Neural cell (in vitro differentiated cells): ENCODE data around the gene TMUB1. TPM values are rescaled to one million over a fixed set of nuclear protein-coding genes. Genes with fewer than 3 reads are reported as not detected.

Experiments used
- H2AFZ ChIP-seq: fragments of 200-600, 300-800 bp; sonication (generic), shearing (Covaris generic); 2 replicates; pipeline ENCODE4 v1.6.0; 2014; ENCODE audit warnings: low read depth, mild to moderate bottlenecking, antibody characterized with exemption, low read length, moderate library complexity
- H3F3A ChIP-seq: fragments of 200-600 bp; shearing (Covaris generic); 2 replicates; pipeline ENCODE4 v1.6.1; 2016; ENCODE audit warnings: mild to moderate bottlenecking, moderate library complexity, mixed read lengths, antibody characterized with exemption, low read length; ENCODE audit not compliant: insufficient read depth, poor library complexity, severe bottlenecking
- H3K27ac ChIP-seq: fragments of 200-600, 300-800 bp; sonication (generic), shearing (Covaris generic); 2 replicates; pipeline ENCODE4 v1.5.1; 2014; ENCODE audit warnings: mild to moderate bottlenecking, low read length, moderate library complexity
- H3K27me3 ChIP-seq: fragments of 300-800, 200-600 bp; sonication (generic), shearing (Covaris generic); 2 replicates; pipeline ENCODE4 v1.6.0; 2014; ENCODE audit warnings: mild to moderate bottlenecking, low read depth, low read length, moderate library complexity; ENCODE audit not compliant: insufficient read depth
- H3K36me3 ChIP-seq: fragments of 300-800, 200-600 bp; sonication (generic), shearing (Covaris generic); 2 replicates; pipeline ENCODE4 v1.5.1; 2014; ENCODE audit warnings: mild to moderate bottlenecking, antibody characterized with exemption, low read length, moderate library complexity; ENCODE audit not compliant: insufficient read depth
- H3K4me2 ChIP-seq: fragments of 300-800, 200-600 bp; sonication (generic), shearing (Covaris generic); 2 replicates; pipeline ENCODE4 v1.6.0; 2014; ENCODE audit warnings: mild to moderate bottlenecking, low read length
- H3K4me3 ChIP-seq: fragments of 300-800, 200-600 bp; sonication (generic), shearing (Covaris generic); 2 replicates; pipeline ENCODE4 v1.5.1; 2014; ENCODE audit warnings: mild to moderate bottlenecking, low read length, moderate library complexity
- H3K79me2 ChIP-seq: fragments of 200-600 bp; shearing (Covaris generic); replicated peaks from 2 replicates; pipeline ENCODE4 v1.6.0; 2014; ENCODE audit warnings: mild to moderate bottlenecking, low read length, moderate library complexity; ENCODE audit not compliant: insufficient read depth
- H3K9ac ChIP-seq: fragments of 300-800, 200-600 bp; sonication (generic), shearing (Covaris generic); 2 replicates; pipeline ENCODE4 v1.6.1; 2016; ENCODE audit warnings: mild to moderate bottlenecking, low read length, mixed read lengths
- H3K9me2 ChIP-seq: fragments of 200-600 bp; shearing (Covaris generic); 2 replicates; pipeline ENCODE4 v1.6.1; 2016; ENCODE audit warnings: mild to moderate bottlenecking, low read length, mixed read lengths; ENCODE audit not compliant: insufficient read depth
- H3K9me3 ChIP-seq: fragments of 200-600, 300-800 bp; sonication (generic), shearing (Covaris generic); 2 replicates; pipeline ENCODE4 v1.6.1; 2016; ENCODE audit warnings: mild to moderate bottlenecking, mixed run types, low read length, moderate library complexity, mixed read lengths
- H4K20me1 ChIP-seq: fragments of 200-600 bp; shearing (Covaris generic); 2 replicates; pipeline ENCODE4 v1.6.1; 2016; ENCODE audit warnings: mild to moderate bottlenecking, mixed run types; ENCODE audit not compliant: insufficient read depth
- CTCF ChIP-seq: fragments of 450-650 bp; IDR thresholded peaks from 2 replicates; pipeline ENCODE4 v1.5.1; 2014; ENCODE audit warnings: antibody characterized with exemption, mild to moderate bottlenecking, moderate library complexity; ENCODE audit not compliant: poor library complexity, severe bottlenecking
- EP300 ChIP-seq: fragments of 450-650 bp; conservative IDR thresholded peaks from 2 replicates; pipeline ENCODE4 v1.6.1; 2014; ENCODE audit warnings: antibody characterized with exemption, mild to moderate bottlenecking, moderate library complexity; ENCODE audit not compliant: poor library complexity, severe bottlenecking
- EZH2 ChIP-seq: fragments of 200-600, 300-800 bp; shearing (Covaris generic), sonication (generic); IDR thresholded peaks from 2 replicates; pipeline ENCODE4 v1.6.1; 2014; ENCODE audit warnings: antibody characterized with exemption, low read length, borderline replicate concordance, mild to moderate bottlenecking; ENCODE audit not compliant: insufficient read depth, poor library complexity, severe bottlenecking
- MXI1 ChIP-seq: fragments of 450-650 bp; conservative IDR thresholded peaks from 2 replicates; pipeline ENCODE4 v1.6.1; 2014; ENCODE audit warnings: antibody characterized with exemption, mild to moderate bottlenecking; ENCODE audit not compliant: poor library complexity, severe bottlenecking
- POLR2AphosphoS5 ChIP-seq: IDR thresholded peaks from 2 replicates; pipeline ENCODE4 v1.6.1; 2012
- RAD21 ChIP-seq: fragments of 450-650 bp; conservative IDR thresholded peaks from 2 replicates; pipeline ENCODE4 v1.6.1; 2014; ENCODE audit warnings: antibody characterized with exemption, mild to moderate bottlenecking, moderate library complexity
- SMC3 ChIP-seq: fragments of 450-650 bp; conservative IDR thresholded peaks from 2 replicates; pipeline ENCODE4 v1.6.1; 2014; ENCODE audit warnings: antibody characterized with exemption, mild to moderate bottlenecking, moderate library complexity; ENCODE audit not compliant: poor library complexity
- TAF1 ChIP-seq: IDR thresholded peaks from 2 replicates; pipeline ENCODE4 v1.6.1; 2012; ENCODE audit warnings: low read depth
- polyA plus RNA-seq: library from polyadenylated mRNA; depleted of rRNA; stranded (reverse); fragments of >200 nt; gene quantifications from 2 replicates; pipeline ENCODE4 v1.2.3, GENCODE V29; 2014
- TF ChIP-seq, protein P1 (sequence below): IDR thresholded peaks from 2 replicates; pipeline ENCODE4 v1.6.1; 2012; ENCODE audit warnings: borderline replicate concordance

The TMUB1 gene
- polyA plus RNA-seq, 1 donor from 2014 or later: 35.2 TPM

DNA sequence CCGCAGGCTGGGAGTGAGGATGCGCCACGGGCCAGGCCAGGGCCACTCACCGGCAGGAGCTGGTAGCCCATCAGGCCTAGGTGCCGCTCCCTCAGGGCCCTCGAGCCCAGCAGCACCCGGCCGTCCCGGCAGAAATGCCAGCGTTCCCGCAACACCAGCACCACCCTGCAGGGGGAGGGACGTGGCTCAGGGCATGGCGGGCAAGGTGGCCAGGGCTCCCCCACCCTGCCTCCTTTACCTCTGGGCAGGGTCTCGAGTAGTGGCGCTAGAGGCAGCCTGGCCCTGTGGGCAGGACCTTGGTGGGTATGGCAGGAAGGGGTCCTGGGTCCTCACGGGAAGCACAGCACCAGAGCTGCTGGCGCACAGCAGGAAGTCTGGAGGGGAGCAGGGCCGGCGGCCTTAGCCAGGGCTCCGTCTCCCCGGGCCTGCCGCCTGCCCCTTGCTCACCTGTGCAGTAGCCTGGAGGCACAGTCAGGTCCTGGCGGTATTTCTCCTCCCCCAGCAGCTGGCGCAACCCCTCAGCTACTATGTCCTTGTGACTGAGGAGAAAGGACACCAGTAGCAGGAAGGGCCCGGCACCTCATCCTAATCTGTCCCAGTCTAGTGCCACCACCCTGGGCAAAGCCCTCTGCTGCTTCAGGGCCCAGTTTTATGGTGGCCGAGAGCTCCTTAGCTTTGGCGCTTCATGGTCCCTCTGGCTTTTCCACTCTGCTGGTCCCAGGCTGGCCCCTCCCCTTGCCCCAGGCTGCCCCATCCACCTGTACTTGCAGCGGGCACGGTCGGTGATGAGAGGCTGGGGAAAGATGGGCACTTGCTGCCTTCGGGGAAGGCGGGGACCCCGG is 6.2 kb downstream of the TMUB1 start:
- no peak overlapping the region for H3K27ac ChIP-seq
- no peak overlapping the region for H3K9ac ChIP-seq
- H3K27me3 ChIP-seq: no peaks in the 10 kb centered on the region
- H2AFZ ChIP-seq: no peak overlapping the region
- no peaks in the 10 kb centered on the region for H3K36me3 ChIP-seq
- no peaks in the 10 kb centered on the region for H3K9me2 ChIP-seq
- no peaks in the 10 kb centered on the region for H3F3A ChIP-seq
- no peak overlapping the region for H3K4me2 ChIP-seq
- TF ChIP-seq CTCF: no peak
- TF ChIP-seq POLR2AphosphoS5: no peak
- no peak for TF ChIP-seq TAF1
- no peak for TF ChIP-seq RAD21
- no peak for TF ChIP-seq EZH2
- TF ChIP-seq MXI1: no peak
- TF ChIP-seq SMC3: no peak
- TF ChIP-seq, protein P1, sequence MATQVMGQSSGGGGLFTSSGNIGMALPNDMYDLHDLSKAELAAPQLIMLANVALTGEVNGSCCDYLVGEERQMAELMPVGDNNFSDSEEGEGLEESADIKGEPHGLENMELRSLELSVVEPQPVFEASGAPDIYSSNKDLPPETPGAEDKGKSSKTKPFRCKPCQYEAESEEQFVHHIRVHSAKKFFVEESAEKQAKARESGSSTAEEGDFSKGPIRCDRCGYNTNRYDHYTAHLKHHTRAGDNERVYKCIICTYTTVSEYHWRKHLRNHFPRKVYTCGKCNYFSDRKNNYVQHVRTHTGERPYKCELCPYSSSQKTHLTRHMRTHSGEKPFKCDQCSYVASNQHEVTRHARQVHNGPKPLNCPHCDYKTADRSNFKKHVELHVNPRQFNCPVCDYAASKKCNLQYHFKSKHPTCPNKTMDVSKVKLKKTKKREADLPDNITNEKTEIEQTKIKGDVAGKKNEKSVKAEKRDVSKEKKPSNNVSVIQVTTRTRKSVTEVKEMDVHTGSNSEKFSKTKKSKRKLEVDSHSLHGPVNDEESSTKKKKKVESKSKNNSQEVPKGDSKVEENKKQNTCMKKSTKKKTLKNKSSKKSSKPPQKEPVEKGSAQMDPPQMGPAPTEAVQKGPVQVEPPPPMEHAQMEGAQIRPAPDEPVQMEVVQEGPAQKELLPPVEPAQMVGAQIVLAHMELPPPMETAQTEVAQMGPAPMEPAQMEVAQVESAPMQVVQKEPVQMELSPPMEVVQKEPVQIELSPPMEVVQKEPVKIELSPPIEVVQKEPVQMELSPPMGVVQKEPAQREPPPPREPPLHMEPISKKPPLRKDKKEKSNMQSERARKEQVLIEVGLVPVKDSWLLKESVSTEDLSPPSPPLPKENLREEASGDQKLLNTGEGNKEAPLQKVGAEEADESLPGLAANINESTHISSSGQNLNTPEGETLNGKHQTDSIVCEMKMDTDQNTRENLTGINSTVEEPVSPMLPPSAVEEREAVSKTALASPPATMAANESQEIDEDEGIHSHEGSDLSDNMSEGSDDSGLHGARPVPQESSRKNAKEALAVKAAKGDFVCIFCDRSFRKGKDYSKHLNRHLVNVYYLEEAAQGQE: no peak
- no peak for TF ChIP-seq EP300
- H3K4me3 ChIP-seq: no peak overlapping the region
- H3K9me3 ChIP-seq: no peaks in the 10 kb centered on the region
- H4K20me1 ChIP-seq: no peaks in the 10 kb centered on the region
- H3K79me2 ChIP-seq: peaks cover 13% of the 10 kb centered on the region

DNA sequence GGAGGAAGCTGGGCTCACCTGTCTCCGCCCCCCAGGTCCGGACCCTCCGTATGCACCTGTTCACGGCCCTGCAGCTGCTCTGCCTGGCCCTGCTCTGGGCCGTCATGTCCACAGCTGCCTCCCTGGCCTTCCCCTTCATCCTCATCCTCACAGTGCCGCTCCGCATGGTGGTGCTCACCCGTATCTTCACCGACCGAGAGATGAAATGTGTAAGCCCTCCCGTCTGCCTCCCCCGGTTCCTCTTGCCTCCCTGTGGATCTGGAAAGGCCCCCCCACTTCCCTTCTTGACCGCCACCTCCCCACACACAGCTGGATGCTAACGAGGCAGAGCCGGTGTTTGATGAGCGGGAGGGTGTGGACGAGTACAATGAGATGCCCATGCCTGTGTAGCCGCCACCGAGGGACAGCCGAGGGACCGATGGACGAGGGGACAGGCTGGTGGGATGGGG is 7.3 kb downstream of the TMUB1 start:
- H3K27me3 ChIP-seq: no peaks in the 10 kb centered on the region
- no peak overlapping the region for H3K27ac ChIP-seq
- TF ChIP-seq CTCF (no peak), EP300 (no peak), RAD21 (no peak), MXI1 (no peak), TAF1 (no peak), POLR2AphosphoS5 (no peak), EZH2 (no peak), SMC3 (no peak)
- TF ChIP-seq, protein P1: no peak
- H3K9me3 ChIP-seq: no peaks in the 10 kb centered on the region
- H2AFZ ChIP-seq: no peak overlapping the region
- no peaks in the 10 kb centered on the region for H4K20me1 ChIP-seq
- H3F3A ChIP-seq: no peaks in the 10 kb centered on the region
- H3K9ac ChIP-seq: no peak overlapping the region
- H3K9me2 ChIP-seq: no peaks in the 10 kb centered on the region
- no peak overlapping the region for H3K4me3 ChIP-seq
- peaks cover 13% of the 10 kb centered on the region for H3K79me2 ChIP-seq
- no peaks in the 10 kb centered on the region for H3K36me3 ChIP-seq
- H3K4me2 ChIP-seq: no peak overlapping the region
